Calu3 (cell line): ENCODE measurements around the gene WBP2. TPM values are rescaled to one million over a fixed set of nuclear protein-coding genes. Genes with fewer than 3 reads are reported as not detected.
"Not testable (repeated sequence)": the region's sequence is repeated elsewhere in the genome, so short reads cannot be mapped to it uniquely, and the experiment has no call there.

Experiments used
- BruUV-seq: library from RNA; stranded (reverse); fragments of 400-500 nt; replicated peaks from 2 replicates; lab custom pipeline; 2021; lab: Mats Ljungman, UMichigan
- CTCF ChIA-PET: fragments of 300-600 bp; sonication (Branson Sonifier 250); formaldehyde crosslinking; loops from one replicate; lab custom pipeline; 2022; ENCODE audit warnings: antibody characterized with exemption; lab: Charles Lee
- DNase-seq: peaks from one replicate; pipeline ENCODE4 v3.0.0; 2022
- H3K27ac Mint-ChIP-seq: one replicate; pipeline ENCODE4 v1.8.0; 2022; ENCODE audit warnings: mixed read lengths; ENCODE audit not compliant: unreplicated experiment
- H3K27me3 Mint-ChIP-seq: one replicate; pipeline ENCODE4 v1.8.0; 2022; ENCODE audit warnings: mixed read lengths; ENCODE audit not compliant: unreplicated experiment
- H3K36me3 Mint-ChIP-seq: one replicate; pipeline ENCODE4 v1.8.0; 2022; ENCODE audit warnings: mild to moderate bottlenecking, moderate library complexity, mixed read lengths; ENCODE audit not compliant: insufficient read depth, unreplicated experiment
- H3K4me1 Mint-ChIP-seq: one replicate; pipeline ENCODE4 v1.8.0; 2022; ENCODE audit warnings: mild to moderate bottlenecking, low read depth, mixed read lengths; ENCODE audit not compliant: unreplicated experiment
- H3K4me3 Mint-ChIP-seq: one replicate; pipeline ENCODE4 v1.8.0; 2022; ENCODE audit warnings: mild to moderate bottlenecking, low read depth, moderate library complexity, mixed read lengths; ENCODE audit not compliant: unreplicated experiment
- H3K9me3 Mint-ChIP-seq: one replicate; pipeline ENCODE4 v1.8.0; 2022; ENCODE audit warnings: low read depth, mixed read lengths; ENCODE audit not compliant: unreplicated experiment
- CTCF ChIP-seq: fragments of 200-600 bp; IDR thresholded peaks from one replicate; pipeline ENCODE4 v1.8.0; 2022; ENCODE audit warnings: antibody characterized with exemption; ENCODE audit not compliant: unreplicated experiment
- intact Hi-C: fragments of 100-400 bp; cut with micrococcal nuclease; formaldehyde crosslinking; loops from one replicate; pipeline ENCODE4 v1.10.0; 2022; ENCODE audit not compliant: unreplicated experiment
- total RNA-seq: library from RNA; stranded (reverse); gene quantifications from 2 replicates; pipeline ENCODE4 v1.2.3, GENCODE V29; 2022

The WBP2 gene
- total RNA-seq, 1 experiment from 2014 or later, result 126 TPM

- Mint-ChIP-seq H3K27me3 (no peaks in the 10 kb centered on the region), H3K9me3 (no peaks in the 10 kb centered on the region), H3K4me3 (no peak overlapping the region), H3K27ac (no peak overlapping the region), H3K36me3 (peaks cover 4% of the 10 kb centered on the region), H3K4me1 (peaks cover 8% of the 10 kb centered on the region)
- intact Hi-C loops, result no loop called here
- TF ChIP-seq CTCF, result no peak
- DNase-seq, result no peak
- CTCF ChIA-PET, result no interaction called here
- no TSS peak for BruUV-seq
These were observed 9.3 kb upstream of the WBP2 start for GRCh38 chr17:75864448-75864871.

GRCh38 chr17:75861927-75862317 lies 6.8 kb upstream of the WBP2 start:
- no peak for TF ChIP-seq CTCF
- Mint-ChIP-seq H3K4me3 (no peak overlapping the region), H3K9me3 (no peaks in the 10 kb centered on the region), H3K27me3 (no peaks in the 10 kb centered on the region), H3K36me3 (peaks cover 4% of the 10 kb centered on the region), H3K27ac (no peak overlapping the region), H3K4me1 (no peaks in the 10 kb centered on the region)
- no peak for DNase-seq
- CTCF ChIA-PET, result interaction anchor here (0.6 to 1.6 kb wide), 3 partner anchors 11 to 56 kb away, joined by 3 to 5 read pairs (median 5); no protein-coding TSS in a partner anchor
- intact Hi-C loops, result no loop called here
- BruUV-seq, result no TSS peak

- H3K4me1 Mint-ChIP-seq, CTCF ChIA-PET, H3K27me3 Mint-ChIP-seq, intact Hi-C loops, DNase-seq, H3K27ac Mint-ChIP-seq, H3K4me3 Mint-ChIP-seq, H3K36me3 Mint-ChIP-seq, BruUV-seq, H3K9me3 Mint-ChIP-seq: not testable (repeated sequence)
These were observed 4.2 kb upstream of the WBP2 start for GRCh38 chr17:75859358-75859757.

DNA sequence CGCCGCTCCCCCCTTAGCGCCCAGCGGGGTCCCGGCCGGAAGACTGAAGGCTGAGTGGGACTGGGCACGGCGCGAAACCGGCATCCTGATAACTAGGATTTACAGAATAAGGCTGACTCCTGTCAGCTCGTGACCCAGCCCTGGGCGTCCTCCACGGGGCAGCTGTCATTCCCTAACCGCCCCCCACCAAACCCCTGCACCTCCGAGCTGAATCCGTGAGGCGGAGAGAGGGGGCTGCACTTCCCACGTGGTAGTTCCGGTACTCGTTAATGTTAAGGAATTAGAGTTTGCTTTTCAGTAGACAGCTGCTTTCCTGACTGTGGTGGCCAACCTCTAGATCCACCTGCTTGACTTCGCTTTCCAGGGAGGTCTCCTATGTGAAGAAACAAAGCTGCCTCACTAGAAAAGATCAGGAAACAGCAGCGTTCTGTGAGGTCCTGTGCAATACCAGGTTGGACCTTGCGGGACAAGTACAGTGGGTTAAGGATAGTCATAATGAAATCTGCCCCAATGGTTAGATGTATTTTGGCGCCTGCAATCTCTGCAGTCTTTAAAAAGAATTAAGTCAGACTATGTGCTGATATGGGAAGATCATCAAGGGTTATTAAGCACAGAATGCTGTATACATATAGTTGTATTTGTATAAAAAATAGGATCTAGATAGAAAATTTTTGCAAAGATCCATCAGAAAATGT lies 1.1 kb upstream of the WBP2 start:
- Mint-ChIP-seq H3K9me3 (no peaks in the 10 kb centered on the region), H3K4me1 (peaks cover 8% of the 10 kb centered on the region), H3K36me3 (peaks cover 22% of the 10 kb centered on the region), H3K27me3 (no peaks in the 10 kb centered on the region), H3K27ac (no peak overlapping the region), H3K4me3 (no peak overlapping the region)
- no peak for TF ChIP-seq CTCF
- no TSS peak for BruUV-seq
- CTCF ChIA-PET, result interaction anchor here (0.8 to 3.2 kb wide), 7 partner anchors 11 to 78 kb away, joined by 3 to 46 read pairs (median 5); partner anchors contain the start of genes MRPL38, TRIM47, TRIM65 and UNC13D
- peak; percentile 25 for DNase-seq
- intact Hi-C loops, result no loop called here

GRCh38 chr17:75854881-75855309 lies 240 bp downstream of the WBP2 start:
- intact Hi-C loops, result no loop called here
- Mint-ChIP-seq H3K4me1 (peaks cover 8% of the 10 kb centered on the region), H3K27me3 (no peaks in the 10 kb centered on the region), H3K4me3 (no peak overlapping the region), H3K9me3 (no peaks in the 10 kb centered on the region), H3K27ac (no peak overlapping the region), H3K36me3 (peaks cover 36% of the 10 kb centered on the region)
- CTCF ChIA-PET, result interaction anchor here (0.5 to 3.2 kb wide), 18 partner anchors 10 to 409 kb away, joined by 3 to 46 read pairs (median 5); partner anchors contain the start of genes SMIM5, TRIM47, TRIM65 and UNC13D
- TF ChIP-seq CTCF, result no peak
- BruUV-seq, result no TSS peak
- no peak for DNase-seq
